GM12875 (cell line): Measurements from ENCODE around the gene CCDC86.

Experiments used
- H3K4me3 ChIP-seq: one replicate; pipeline ENCODE4 v1.5.1; 2011; ENCODE audit warnings: low read depth, low read length, control low read depth
- CTCF ChIP-seq: IDR thresholded peaks from 2 replicates; pipeline ENCODE4 v1.5.1; 2011; ENCODE audit warnings: low read depth, mild to moderate bottlenecking, control low read depth, inconsistent platforms, low read length, moderate library complexity, borderline replicate concordance; ENCODE audit not compliant: insufficient read depth

Gene CCDC86

GRCh38 chr11:60858731-60859464 is 17.0 kb downstream of the CCDC86 start:
- H3K4me3 ChIP-seq: no peak overlapping the region
- no peak for TF ChIP-seq CTCF

GRCh38 chr11:60859616-60860250 is 17.8 kb downstream of the CCDC86 start:
- no peak overlapping the region for H3K4me3 ChIP-seq
- TF ChIP-seq CTCF: no peak

GRCh38 chr11:60860943-60861342 is 19.0 kb downstream of the CCDC86 start:
- no peak overlapping the region for H3K4me3 ChIP-seq
- TF ChIP-seq CTCF: no peak

GRCh38 chr11:60862171-60862570 is 20.3 kb downstream of the CCDC86 start:
- no peak overlapping the region for H3K4me3 ChIP-seq
- no peak for TF ChIP-seq CTCF

- H3K4me3 ChIP-seq: no peak overlapping the region
- no peak for TF ChIP-seq CTCF
Observed at GRCh38 chr11:60863550-60864521, 21.9 kb downstream of the CCDC86 start.

- H3K4me3 ChIP-seq: no peak overlapping the region
- no peak for TF ChIP-seq CTCF
Observed at GRCh38 chr11:60864856-60865513, 23.1 kb downstream of the CCDC86 start.
